CD14-positive monocyte (primary cell): ENCODE results near the gene P2RY14. TPM values are rescaled to one million over a fixed set of nuclear protein-coding genes. Genes with fewer than 3 reads are reported as not detected.

Experiments used
- DNase-seq, 3 donors: peaks; one replicate each; pipeline ENCODE4 v3.0.0-alpha.2; 2011 to 2022
- H2AFZ ChIP-seq: 2 replicates; pipeline ENCODE4 v1.6.0; 2012; ENCODE audit warnings: mild to moderate bottlenecking, low read depth, low read length, inconsistent platforms; ENCODE audit not compliant: insufficient read depth, poor library complexity, severe bottlenecking
- H3K27ac ChIP-seq, 2 donors: 1 replicate in 1 of 2; 2 replicates in 1 of 2; pipeline ENCODE4 v1.5.1; 2012 to 2013; ENCODE audit warnings: low read length in 2 of 2, control low read depth in 1 of 2, inconsistent platforms in 1 of 2, low read depth in 1 of 2, mild to moderate bottlenecking in 1 of 2
- H3K27me3 ChIP-seq, 2 donors: one replicate each; pipeline versions ENCODE4 v1.6.0 to v1.6.1; 2011 to 2013; ENCODE audit warnings: low read length in 2 of 2; ENCODE audit not compliant: control insufficient read depth in 2 of 2, insufficient read depth in 2 of 2
- H3K36me3 ChIP-seq, 2 donors: replicated peaks in 1 of 2; 1 replicate in 1 of 2; 2 replicates in 1 of 2; pipeline versions ENCODE4 v1.5.1 to v1.6.1; 2012 to 2013; ENCODE audit warnings: low read length in 2 of 2, control low read depth in 1 of 2, inconsistent platforms in 1 of 2, mild to moderate bottlenecking in 1 of 2; ENCODE audit not compliant: insufficient read depth in 2 of 2, control insufficient read depth in 1 of 2
- H3K4me1 ChIP-seq, 2 donors: 1 replicate in 1 of 2; 2 replicates in 1 of 2; pipeline versions ENCODE4 v1.5.1 to v1.6.1; 2012 to 2013; ENCODE audit warnings: low read length in 2 of 2, control low read depth in 1 of 2, inconsistent platforms in 1 of 2, mild to moderate bottlenecking in 1 of 2, moderate library complexity in 1 of 2; ENCODE audit not compliant: insufficient read depth in 2 of 2, control insufficient read depth in 1 of 2
- H3K4me2 ChIP-seq: replicated peaks from 2 replicates; pipeline ENCODE3; 2012; ENCODE audit warnings: low read length, moderate library complexity, mild to moderate bottlenecking; ENCODE audit not compliant: poor library complexity, severe bottlenecking; ENCODE audit errors: extremely low read depth
- H3K4me3 ChIP-seq, 3 experiments: fragments of 200-600 bp in 1 of 3; sonication (generic) in 1 of 3; replicated peaks in 1 of 3; 1 replicate in 2 of 3; 2 replicates in 1 of 3; pipeline ENCODE4 v1.5.1; 2011 to 2013; ENCODE audit warnings: low read length in 3 of 3, mild to moderate bottlenecking in 3 of 3, control low read depth in 2 of 3, low read depth in 2 of 3, inconsistent platforms in 1 of 3, moderate library complexity in 1 of 3
- H3K79me2 ChIP-seq: 2 replicates; pipeline ENCODE4 v1.6.0; 2012; ENCODE audit warnings: mild to moderate bottlenecking, control low read depth, inconsistent platforms, low read length, moderate library complexity; ENCODE audit not compliant: insufficient read depth
- H3K9ac ChIP-seq: 2 replicates; pipeline ENCODE4 v1.6.0; 2017; ENCODE audit warnings: low read length, mild to moderate bottlenecking; ENCODE audit not compliant: insufficient read depth, poor library complexity, severe bottlenecking
- H3K9me3 ChIP-seq, 2 donors: replicated peaks in 1 of 2; 1 replicate in 1 of 2; 2 replicates in 1 of 2; pipeline versions ENCODE4 v1.5.1 to v1.6.1; 2012 to 2013; ENCODE audit warnings: low read length in 2 of 2, control low read depth in 1 of 2; ENCODE audit not compliant: control insufficient read depth in 1 of 2, insufficient read depth in 1 of 2
- H4K20me1 ChIP-seq: 2 replicates; pipeline ENCODE4 v1.6.0; 2012; ENCODE audit warnings: mild to moderate bottlenecking, low read length, control low read depth, moderate library complexity; ENCODE audit not compliant: insufficient read depth
- H3K27ac Mint-ChIP-seq, 7 donors: one replicate each; pipeline ENCODE4 v1.8.0; 2020; ENCODE audit warnings: mild to moderate bottlenecking in 7 of 7, mixed read lengths in 7 of 7, moderate library complexity in 6 of 7, inconsistent platforms in 2 of 7
- H3K27me3 Mint-ChIP-seq, 3 donors: one replicate each; pipeline ENCODE4 v1.8.0; 2021 to 2022; ENCODE audit warnings: low read depth in 3 of 3, mild to moderate bottlenecking in 3 of 3, mixed read lengths in 3 of 3, moderate library complexity in 3 of 3, inconsistent platforms in 1 of 3
- H3K36me3 Mint-ChIP-seq, 2 donors: one replicate each; pipeline ENCODE4 v1.8.0; 2020; ENCODE audit warnings: mixed read lengths in 2 of 2, inconsistent platforms in 1 of 2, mild to moderate bottlenecking in 1 of 2
- H3K4me1 Mint-ChIP-seq: one replicate; pipeline ENCODE4 v1.8.0; 2020; ENCODE audit warnings: mild to moderate bottlenecking, mixed read lengths
- H3K4me3 Mint-ChIP-seq, 2 donors: one replicate each; pipeline ENCODE4 v1.8.0; 2020; ENCODE audit warnings: mild to moderate bottlenecking in 2 of 2, mixed read lengths in 2 of 2, moderate library complexity in 1 of 2
- H3K9me3 Mint-ChIP-seq, 7 donors: one replicate each; pipeline ENCODE4 v1.8.0; 2020 to 2022; ENCODE audit warnings: mixed read lengths in 7 of 7, mild to moderate bottlenecking in 6 of 7, moderate library complexity in 6 of 7, inconsistent platforms in 2 of 7
- CTCF ChIP-seq: fragments of 200-600 bp; IDR thresholded peaks from one replicate; pipeline ENCODE4 v1.8.0; 2022; ENCODE audit warnings: antibody characterized with exemption, mild to moderate bottlenecking
- WGBS: methylation state at CpG from one replicate; pipeline ENCODE4 v1.1.5; 2013; ENCODE audit warnings: missing lambda C conversion rate; ENCODE audit not compliant: insufficient coverage; 5-methylcytosine and 5-hydroxymethylcytosine counted together
- intact Hi-C, 2 donors: fragments of 100-400 bp; cut with micrococcal nuclease; formaldehyde crosslinking; loops; one replicate each; pipeline versions ENCODE4 v1.15.0 to v1.15.1; 2023
- polyA plus RNA-seq, 3 donors: library from polyadenylated mRNA; depleted of rRNA in 1 of 3; unstranded in 2 of 3; stranded (reverse) in 1 of 3; fragments of 300-500 nt in 2 of 3; fragments of >200 nt in 1 of 3; fragmentation: Illumina TruSeq in 2 of 3; gene quantifications; 1 replicate in 2 of 3; 2 replicates in 1 of 3; pipeline ENCODE4 v1.2.3, GENCODE V29; 2012 to 2021

P2RY14 gene
- polyA plus RNA-seq, 3 donors, result 0.20 to 0.67 (median 0.50) TPM

GRCh38 chr3:151259664-151260063 is 18.7 kb downstream of the P2RY14 start:
- DNase-seq, result no peak
- Mint-ChIP-seq H3K27me3 (peaks cover 0 to 1% (median 0%) of the 10 kb centered on the region in 3 donors), H3K27ac (no peak overlapping the region), H3K4me3 (no peak overlapping the region), H3K9me3 (no peaks in the 10 kb centered on the region), H3K4me1 (peaks cover under 1% of the 10 kb centered on the region), H3K36me3 (no peaks in the 10 kb centered on the region)
- Histone ChIP-seq H3K36me3 (no peaks in the 10 kb centered on the region), H4K20me1 (no peaks in the 10 kb centered on the region), H3K9ac (no peak overlapping the region), H3K27me3 (no peaks in the 10 kb centered on the region), H3K27ac (no peak overlapping the region), H3K4me3 (no peak overlapping the region), H3K4me2 (no peak overlapping the region), H3K79me2 (no peaks in the 10 kb centered on the region), H3K4me1 (peaks cover under 1% of the 10 kb centered on the region in 2 donors), H2AFZ (no peak overlapping the region), H3K9me3 (no peaks in the 10 kb centered on the region)
- TF ChIP-seq CTCF, result no peak
- no CpG with 5 or more reads among the region's 3 CpGs for WGBS
- intact Hi-C loops, result no loop called here

GRCh38 chr3:151256749-151257148 is 21.6 kb downstream of the P2RY14 start:
- H3K36me3 Mint-ChIP-seq, result no peaks in the 10 kb centered on the region
- Histone ChIP-seq H3K79me2 (no peaks in the 10 kb centered on the region), H2AFZ (no peak overlapping the region), H3K9ac (no peak overlapping the region), H3K4me3 (no peak overlapping the region), H4K20me1 (no peaks in the 10 kb centered on the region), H3K27ac (no peak overlapping the region), H3K27me3 (no peaks in the 10 kb centered on the region), H3K4me2 (no peak overlapping the region), H3K9me3 (no peaks in the 10 kb centered on the region), H3K36me3 (no peaks in the 10 kb centered on the region), H3K4me1 (no peaks in the 10 kb centered on the region)
- no peaks in the 10 kb centered on the region for H3K9me3 Mint-ChIP-seq
- DNase-seq, result no peak
- no peak overlapping the region for H3K27ac Mint-ChIP-seq
- intact Hi-C loops, result no loop called here
- no peak for TF ChIP-seq CTCF
- WGBS, result no CpG with 5 or more reads among the region's 1 CpG
- no peaks in the 10 kb centered on the region for H3K4me1 Mint-ChIP-seq
- H3K4me3 Mint-ChIP-seq, result no peak overlapping the region
- H3K27me3 Mint-ChIP-seq, result peaks cover 0 to 1% (median 0%) of the 10 kb centered on the region in 3 donors
